ENCODE data around the gene PHF2.

The PHF2 gene

DNA sequence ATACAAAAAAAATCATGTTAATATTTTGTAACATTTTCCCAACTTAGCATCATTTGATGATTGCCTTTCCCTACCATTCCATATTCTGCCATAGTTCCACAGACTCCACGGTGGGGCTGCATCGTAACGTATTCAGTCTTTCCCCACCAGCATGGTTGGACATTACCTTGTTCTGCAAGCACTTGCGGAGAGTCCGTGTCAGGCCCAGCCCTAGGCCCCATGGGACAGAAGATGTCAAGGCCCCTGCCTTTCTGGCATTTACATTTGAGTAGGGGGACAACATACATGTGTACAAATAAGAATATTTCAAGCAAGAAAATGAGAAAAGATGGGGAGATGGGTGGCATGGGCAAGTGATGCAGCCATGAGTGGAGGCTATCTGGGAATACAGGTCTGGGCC lies 8.2 kb upstream of the PHF2 start:
- Histone ChIP-seq H3K36me3 (ENCODE audit: insufficient read depth, low read length) (peaks cover 21% of the 10 kb centered on the region; the same call in 1 of the 2 replicates), H4K20me1 (ENCODE audit: insufficient read depth, low read length, poor library complexity, severe bottlenecking) (no peaks in the 10 kb centered on the region), H3K27me3 (ENCODE audit: insufficient read depth, low read length, poor library complexity, severe bottlenecking) (no peaks in the 10 kb centered on the region), H3F3A (ENCODE audit: low read depth) (peaks cover 3% of the 10 kb centered on the region; the same call in 1 of the 2 replicates), H3K9me3 (ENCODE audit: insufficient read depth, low read depth, low read length) (no peaks in the 10 kb centered on the region), H2AFZ (ENCODE audit: low read length) (no peak overlapping the region), H3K9me2 (replicated peaks; ENCODE audit: low read depth, low read length) (no peaks in the 10 kb centered on the region), H3K4me1 (ENCODE audit: insufficient read depth, low read length, poor library complexity, severe bottlenecking) (peaks cover 15% of the 10 kb centered on the region), H3K4me3 (ENCODE audit: low read length, poor library complexity, severe bottlenecking) (no peak overlapping the region), H3K79me2 (ENCODE audit: insufficient read depth, low read length) (peaks cover 5% of the 10 kb centered on the region; the same call in 1 of the 2 replicates), H3K4me2 (ENCODE audit: low read depth, low read length, poor library complexity, severe bottlenecking) (no peak overlapping the region), H3K9ac (ENCODE audit: low read depth, low read length, poor library complexity, severe bottlenecking) (no peak overlapping the region)
- TF ChIP-seq EZH2phosphoT487 (IDR thresholded peaks at IDR 0.05; ENCODE audit: borderline replicate concordance) = no peak
- TF ChIP-seq, protein P1, sequence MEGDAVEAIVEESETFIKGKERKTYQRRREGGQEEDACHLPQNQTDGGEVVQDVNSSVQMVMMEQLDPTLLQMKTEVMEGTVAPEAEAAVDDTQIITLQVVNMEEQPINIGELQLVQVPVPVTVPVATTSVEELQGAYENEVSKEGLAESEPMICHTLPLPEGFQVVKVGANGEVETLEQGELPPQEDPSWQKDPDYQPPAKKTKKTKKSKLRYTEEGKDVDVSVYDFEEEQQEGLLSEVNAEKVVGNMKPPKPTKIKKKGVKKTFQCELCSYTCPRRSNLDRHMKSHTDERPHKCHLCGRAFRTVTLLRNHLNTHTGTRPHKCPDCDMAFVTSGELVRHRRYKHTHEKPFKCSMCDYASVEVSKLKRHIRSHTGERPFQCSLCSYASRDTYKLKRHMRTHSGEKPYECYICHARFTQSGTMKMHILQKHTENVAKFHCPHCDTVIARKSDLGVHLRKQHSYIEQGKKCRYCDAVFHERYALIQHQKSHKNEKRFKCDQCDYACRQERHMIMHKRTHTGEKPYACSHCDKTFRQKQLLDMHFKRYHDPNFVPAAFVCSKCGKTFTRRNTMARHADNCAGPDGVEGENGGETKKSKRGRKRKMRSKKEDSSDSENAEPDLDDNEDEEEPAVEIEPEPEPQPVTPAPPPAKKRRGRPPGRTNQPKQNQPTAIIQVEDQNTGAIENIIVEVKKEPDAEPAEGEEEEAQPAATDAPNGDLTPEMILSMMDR (conservative IDR thresholded peaks at IDR 0.05; ENCODE audit: low read length) = no peak

DNA sequence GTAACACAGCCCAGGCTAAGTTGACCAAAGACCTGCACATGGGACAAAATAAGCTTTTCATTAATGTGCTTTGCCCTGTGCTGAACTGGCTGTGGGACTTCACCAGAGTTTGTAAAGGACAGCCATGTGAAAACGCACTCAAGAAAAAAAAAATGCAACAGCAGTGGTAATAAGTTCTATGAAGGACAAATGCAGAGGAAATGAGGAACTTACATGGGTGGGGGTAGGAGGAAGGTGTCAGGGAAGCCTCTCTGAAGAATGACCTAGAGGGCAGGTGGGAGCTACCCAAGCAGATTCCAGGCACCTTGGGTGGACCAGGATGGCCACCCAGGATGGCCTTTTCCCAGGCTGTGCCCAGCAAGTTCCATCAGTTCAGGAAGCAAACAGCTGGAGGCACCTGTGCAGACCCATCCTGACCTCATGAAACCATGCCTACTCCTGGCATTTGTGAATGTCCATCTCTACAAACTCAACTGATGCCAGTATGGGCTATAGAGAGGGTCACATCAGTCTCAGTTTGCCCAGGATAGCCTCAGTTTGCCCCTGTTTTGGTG lies 6.7 kb upstream of the PHF2 start:
- peaks cover 7% of the 10 kb centered on the region; the same call in 1 of the 2 replicates for H3K36me3 ChIP-seq (ENCODE audit: insufficient read depth, low read length)
- peaks cover 16% of the 10 kb centered on the region for H3K4me1 ChIP-seq (ENCODE audit: insufficient read depth, low read length, poor library complexity, severe bottlenecking)
- no peak overlapping the region for H3K4me3 ChIP-seq (ENCODE audit: low read length, poor library complexity, severe bottlenecking)
- H3K27me3 ChIP-seq (ENCODE audit: insufficient read depth, low read length, poor library complexity, severe bottlenecking) = no peaks in the 10 kb centered on the region
- TF ChIP-seq, protein P1 (conservative IDR thresholded peaks at IDR 0.05; ENCODE audit: low read length) = no peak
- TF ChIP-seq EZH2phosphoT487 (IDR thresholded peaks at IDR 0.05; ENCODE audit: borderline replicate concordance) = no peak
- H3K9ac ChIP-seq (ENCODE audit: low read depth, low read length, poor library complexity, severe bottlenecking) = no peak overlapping the region
- H2AFZ ChIP-seq (ENCODE audit: low read length) = no peak overlapping the region
- H3K4me2 ChIP-seq (ENCODE audit: low read depth, low read length, poor library complexity, severe bottlenecking) = no peak overlapping the region
- H3K79me2 ChIP-seq (ENCODE audit: insufficient read depth, low read length) = peaks cover 5% of the 10 kb centered on the region
- no peaks in the 10 kb centered on the region for H3K9me3 ChIP-seq (ENCODE audit: insufficient read depth, low read depth, low read length)
- no peaks in the 10 kb centered on the region for H4K20me1 ChIP-seq (ENCODE audit: insufficient read depth, low read length, poor library complexity, severe bottlenecking)
- H3K9me2 ChIP-seq (replicated peaks; ENCODE audit: low read depth, low read length) = no peaks in the 10 kb centered on the region
- peaks cover 3% of the 10 kb centered on the region; the same call in 1 of the 2 replicates for H3F3A ChIP-seq (ENCODE audit: low read depth)

DNA sequence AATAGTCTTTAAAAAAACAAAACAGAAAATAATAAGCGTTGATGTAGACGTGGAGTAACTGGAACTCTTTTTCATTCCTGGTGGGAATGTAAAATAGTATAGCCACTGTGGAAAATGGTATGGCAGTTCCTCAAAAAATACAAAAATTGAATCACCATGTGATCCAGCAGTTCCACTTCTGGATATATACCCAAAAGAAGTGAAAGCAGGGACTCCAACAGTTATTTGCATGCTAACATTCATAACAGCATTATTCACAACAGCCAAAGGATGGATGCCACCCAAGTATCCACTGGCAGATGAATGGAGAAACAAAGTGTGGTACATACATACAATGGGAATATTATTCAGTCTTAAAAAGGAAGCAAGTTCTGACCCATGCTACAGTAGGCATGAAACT lies 4.2 kb upstream of the PHF2 start:
- H3K9ac ChIP-seq (ENCODE audit: low read depth, low read length, poor library complexity, severe bottlenecking) = no peak overlapping the region
- no peak overlapping the region for H2AFZ ChIP-seq (ENCODE audit: low read length)
- H3K4me1 ChIP-seq (ENCODE audit: insufficient read depth, low read length, poor library complexity, severe bottlenecking) = peaks cover 18% of the 10 kb centered on the region
- no peaks in the 10 kb centered on the region for H3K9me3 ChIP-seq (ENCODE audit: insufficient read depth, low read depth, low read length)
- H3K4me3 ChIP-seq (ENCODE audit: low read length, poor library complexity, severe bottlenecking) = no peak overlapping the region
- H3F3A ChIP-seq (ENCODE audit: low read depth) = no peaks in the 10 kb centered on the region
- H3K79me2 ChIP-seq (ENCODE audit: insufficient read depth, low read length) = peaks cover 23% of the 10 kb centered on the region
- H4K20me1 ChIP-seq (ENCODE audit: insufficient read depth, low read length, poor library complexity, severe bottlenecking) = no peaks in the 10 kb centered on the region
- no peak overlapping the region for H3K4me2 ChIP-seq (ENCODE audit: low read depth, low read length, poor library complexity, severe bottlenecking)
- no peaks in the 10 kb centered on the region for H3K9me2 ChIP-seq (replicated peaks; ENCODE audit: low read depth, low read length)
- no peaks in the 10 kb centered on the region for H3K27me3 ChIP-seq (ENCODE audit: insufficient read depth, low read length, poor library complexity, severe bottlenecking)
- TF ChIP-seq, protein P1 (conservative IDR thresholded peaks at IDR 0.05; ENCODE audit: low read length) = no peak
- no peak for TF ChIP-seq EZH2phosphoT487 (IDR thresholded peaks at IDR 0.05; ENCODE audit: borderline replicate concordance)
- no peaks in the 10 kb centered on the region for H3K36me3 ChIP-seq (ENCODE audit: insufficient read depth, low read length)
